ENCODE data around the gene WFDC5. TPM values are rescaled to one million over a fixed set of nuclear protein-coding genes. Genes with fewer than 3 reads are reported as not detected.

WFDC5 gene
- total RNA-seq, 2 donors from 2014 or later: not detected

DNA sequence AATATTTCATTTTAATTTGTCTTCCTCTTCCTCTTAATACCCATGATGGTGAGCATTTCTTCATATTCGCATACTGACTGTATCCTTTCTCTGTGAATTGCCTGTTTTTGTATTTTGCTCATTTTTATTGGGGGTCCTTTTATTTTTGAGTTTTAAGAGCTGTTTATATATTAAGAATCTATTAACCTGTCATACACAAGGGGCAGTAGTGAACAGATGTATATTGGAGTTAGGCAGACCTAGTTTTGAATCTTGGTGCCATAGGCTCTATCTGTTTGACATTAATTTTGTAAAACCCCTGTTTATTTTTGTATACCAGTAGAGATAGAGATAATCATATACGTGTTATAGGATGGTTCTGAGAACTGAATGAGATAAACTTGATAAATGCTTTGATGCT lies 3.1 kb upstream of the WFDC5 start:
- no peak for DNase-seq (ENCODE audit: low spot score)
- intact Hi-C loops (cut with DNase I): no loop called here

DNA sequence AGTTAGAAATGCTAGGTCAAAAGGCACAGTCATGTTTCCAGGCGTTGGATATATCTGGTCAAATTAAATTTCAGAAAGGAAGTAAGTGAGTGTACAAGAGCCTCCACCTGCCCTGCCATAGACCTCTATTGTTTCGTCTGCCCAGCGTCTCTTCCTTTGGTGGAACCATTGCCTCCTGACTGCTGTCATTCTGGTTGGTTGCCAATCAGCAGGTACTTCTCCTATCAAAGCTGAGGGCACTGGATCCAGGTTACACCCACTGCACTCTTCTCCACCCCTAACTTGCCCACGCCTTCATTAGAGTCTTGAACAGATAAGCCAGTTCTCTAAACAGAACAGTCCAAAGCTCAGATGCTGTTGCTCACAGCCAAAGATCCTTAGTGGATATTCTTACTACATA lies 2.6 kb upstream of the WFDC5 start:
- no peak for DNase-seq (ENCODE audit: low spot score)

DNA sequence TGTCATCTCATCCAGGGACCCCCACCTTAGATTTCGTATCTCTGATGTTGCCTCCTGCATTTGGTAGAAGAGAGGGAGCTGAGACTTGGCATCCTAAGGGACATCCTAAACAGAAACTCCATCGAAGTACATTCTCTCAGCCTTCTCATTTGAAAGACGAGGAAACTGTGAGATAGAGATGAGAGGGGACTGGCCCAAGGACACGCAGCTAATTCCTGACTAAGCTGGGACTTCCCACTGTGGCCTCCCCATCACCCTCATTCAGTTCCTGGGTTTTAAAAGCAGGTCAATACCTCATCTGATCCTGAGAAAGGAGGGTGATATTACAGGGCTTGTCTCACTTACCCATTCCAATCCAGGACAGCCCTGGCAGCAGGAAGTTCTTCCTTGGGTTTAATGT lies 855 bp upstream of the WFDC5 start:
- intact Hi-C loops (cut with DNase I): no loop called here
- DNase-seq (ENCODE audit: low spot score): no peak

More for the DNA sequence above, 2.6 kb upstream of the WFDC5 start:
- intact Hi-C loops (cut with DNase I): no loop called here

DNA sequence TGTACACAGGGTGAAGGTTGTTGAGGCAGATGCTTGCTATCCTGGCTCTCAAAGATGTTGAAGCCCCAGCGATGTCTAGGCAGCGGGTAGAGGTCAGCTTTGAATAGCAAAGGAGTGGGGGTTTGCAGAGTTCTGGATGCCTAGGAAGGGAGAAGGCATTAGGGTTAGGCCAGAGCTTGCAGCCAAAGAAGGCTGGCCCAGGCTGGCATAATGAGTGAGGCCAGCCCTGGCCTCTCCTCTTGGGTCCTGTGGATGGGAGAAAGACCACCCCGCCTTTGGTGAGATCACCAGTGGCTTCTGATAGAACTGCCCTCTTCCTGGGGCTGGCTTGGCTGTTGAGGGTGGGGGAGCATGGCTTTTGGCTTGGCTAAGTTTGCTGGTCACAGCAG lies 406 bp upstream of the WFDC5 start:
- intact Hi-C loops (cut with DNase I): no loop called here

DNA sequence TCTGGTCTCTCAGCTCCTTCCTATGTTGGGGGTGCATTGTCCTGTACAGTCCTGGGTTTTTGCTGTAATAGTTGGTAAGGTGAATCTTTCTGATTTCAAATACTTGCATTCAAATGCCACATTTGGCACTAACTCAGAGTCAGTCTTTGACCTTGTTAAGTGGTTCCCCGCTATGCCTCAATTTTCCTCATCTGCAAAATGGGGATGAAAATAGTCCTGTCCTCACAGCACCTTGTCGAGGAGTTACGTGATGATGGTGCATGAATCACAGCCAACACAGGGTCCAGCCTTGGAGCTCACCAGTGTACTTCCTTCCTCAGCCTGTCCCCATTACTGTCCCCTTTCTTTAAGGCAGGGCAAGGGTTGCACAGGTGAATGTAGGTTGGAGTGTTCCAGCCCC lies 1.1 kb downstream of the WFDC5 start:
- no peak for DNase-seq (ENCODE audit: low spot score)
- intact Hi-C loops (cut with DNase I): no loop called here

More for the DNA sequence above, 406 bp upstream of the WFDC5 start:
- no peak for DNase-seq (ENCODE audit: low spot score)

DNA sequence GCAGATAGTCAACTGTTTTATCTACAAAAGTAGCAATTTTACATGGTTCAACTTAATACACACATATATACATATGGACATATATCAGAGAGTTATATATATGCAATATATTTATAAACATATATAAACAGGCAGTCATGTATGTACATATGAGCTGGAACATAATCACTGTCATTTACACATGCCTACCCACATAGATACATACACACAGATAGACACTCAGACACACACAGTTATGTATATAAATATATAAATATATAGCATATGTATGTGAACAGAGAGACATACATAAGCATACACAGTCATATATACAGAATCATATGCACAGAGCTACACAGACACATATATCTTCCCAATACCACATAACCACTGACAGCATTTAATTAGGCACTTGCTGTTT lies 2.2 kb downstream of the WFDC5 start:
- DNase-seq (ENCODE audit: low spot score): no peak
- intact Hi-C loops (cut with DNase I): no loop called here

DNA sequence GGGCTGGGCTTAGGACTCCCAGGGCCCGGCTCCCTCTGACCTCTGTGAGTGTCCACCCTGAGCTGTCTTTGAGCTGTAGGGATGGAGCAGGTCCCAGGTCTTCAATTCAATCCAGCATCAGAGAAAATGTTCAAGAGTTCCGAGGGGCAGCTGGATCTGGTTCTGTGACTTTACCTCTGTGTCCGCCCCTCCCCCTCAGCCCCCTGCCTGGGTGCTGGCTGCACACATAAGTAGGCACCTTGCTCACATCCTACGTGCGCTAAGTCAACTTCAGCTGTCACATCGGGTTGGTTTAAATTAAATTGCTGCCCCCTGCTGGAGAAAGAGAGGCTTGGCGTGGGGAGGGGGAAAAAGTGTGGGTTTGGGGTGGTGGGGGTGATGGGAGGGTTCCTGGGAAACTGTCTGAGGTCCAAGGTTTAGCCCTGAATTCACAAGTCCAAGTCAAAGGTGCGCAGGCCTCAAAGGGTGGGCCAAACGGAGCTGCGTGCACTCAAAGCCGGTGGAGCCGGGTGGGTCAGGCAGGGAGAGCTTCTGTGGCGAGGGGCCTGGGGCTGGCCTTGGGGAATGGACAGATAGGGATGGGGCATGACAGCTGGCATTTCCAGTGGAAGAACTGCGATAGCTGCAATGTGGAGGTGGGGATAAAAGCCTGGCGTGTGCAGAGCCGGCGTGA lies 3.0 kb downstream of the WFDC5 start:
- intact Hi-C loops (cut with DNase I): no loop called here
- DNase-seq (ENCODE audit: low spot score): no peak

DNA sequence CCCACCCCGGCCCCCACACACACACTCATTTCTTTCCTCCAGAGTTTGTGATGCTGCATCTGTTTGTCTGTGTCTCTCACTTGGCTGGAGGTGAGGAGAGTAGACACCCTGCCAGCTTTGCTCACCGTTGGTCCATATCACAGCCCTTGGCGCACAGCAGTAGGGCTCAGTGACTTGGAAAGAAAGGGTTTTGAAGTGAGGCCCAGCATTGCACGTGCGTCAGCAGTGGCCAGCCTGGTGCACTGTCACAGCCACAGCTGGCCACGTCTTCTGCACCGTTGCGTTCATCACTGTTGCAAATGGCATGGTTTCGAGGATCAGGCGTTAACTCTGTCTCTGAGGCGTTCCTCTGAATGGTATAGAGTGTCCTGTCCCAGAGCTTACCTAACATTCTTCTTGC lies 3.7 kb downstream of the WFDC5 start:
- no peak for DNase-seq (ENCODE audit: low spot score)
- intact Hi-C loops (cut with DNase I): no loop called here

DNA sequence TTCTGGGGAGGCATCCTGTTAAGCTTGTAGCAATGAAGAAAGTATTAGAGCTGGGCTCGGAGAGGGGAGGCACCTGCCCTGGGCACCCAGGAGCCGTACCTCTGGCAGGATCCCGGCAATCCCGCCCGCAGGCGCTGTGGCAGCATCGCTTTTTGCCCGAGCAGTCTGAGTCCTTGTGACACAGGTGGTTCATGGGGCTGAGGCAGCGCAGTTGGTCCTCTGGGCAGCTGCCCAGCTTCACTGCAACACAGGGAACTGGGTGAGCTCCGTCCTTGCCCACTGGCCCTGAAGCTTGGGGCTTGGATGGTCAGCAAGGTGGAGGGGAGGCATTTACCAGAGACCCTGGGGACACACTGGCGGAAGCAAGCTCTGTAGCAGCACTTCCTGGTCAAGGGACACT lies 4.7 kb downstream of the WFDC5 start:
- intact Hi-C loops (cut with DNase I): no loop called here
- no peak for DNase-seq (ENCODE audit: low spot score)

DNA sequence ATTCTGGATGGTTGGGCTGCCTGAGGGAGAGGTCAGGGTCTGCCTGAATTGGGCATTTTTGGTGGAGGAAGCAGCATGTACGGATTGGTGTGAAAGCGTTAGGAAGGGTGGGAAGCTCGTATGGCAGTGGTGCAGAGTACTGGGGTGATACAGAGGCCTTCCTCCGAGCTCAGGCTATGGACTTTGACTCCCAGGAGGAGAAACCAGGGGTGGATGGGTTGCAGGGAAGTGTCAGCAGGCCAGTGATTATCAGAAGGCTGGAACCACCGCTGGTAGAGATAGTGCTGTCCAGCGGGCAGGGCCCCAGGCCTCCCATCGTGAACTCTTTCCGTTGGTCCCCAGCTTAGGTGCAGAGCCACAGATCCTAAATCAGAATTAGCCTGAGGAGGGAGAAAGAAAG lies 5.3 kb downstream of the WFDC5 start:
- intact Hi-C loops (cut with DNase I): no loop called here
- DNase-seq (ENCODE audit: low spot score): no peak

DNA sequence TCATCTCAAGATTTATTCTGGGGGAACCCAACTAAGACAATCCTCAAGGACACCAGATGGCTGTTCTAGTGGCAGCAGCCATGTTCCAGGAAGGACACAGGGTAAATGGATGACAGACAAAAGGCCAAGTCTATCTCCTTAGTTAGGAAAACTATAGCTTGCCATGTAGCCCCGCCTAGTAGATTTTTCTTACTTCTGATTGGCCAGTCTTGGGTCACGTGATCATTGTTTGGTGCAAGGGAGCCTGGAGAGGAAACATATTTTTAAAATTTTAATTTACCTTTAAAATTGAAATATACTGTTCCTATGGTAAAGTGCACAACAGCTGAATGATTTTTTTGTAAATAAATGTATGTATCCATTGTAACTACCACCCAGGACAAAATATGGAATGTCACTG lies 9.7 kb downstream of the WFDC5 start:
- intact Hi-C loops (cut with DNase I): no loop called here
- no peak for DNase-seq (ENCODE audit: low spot score)

DNA sequence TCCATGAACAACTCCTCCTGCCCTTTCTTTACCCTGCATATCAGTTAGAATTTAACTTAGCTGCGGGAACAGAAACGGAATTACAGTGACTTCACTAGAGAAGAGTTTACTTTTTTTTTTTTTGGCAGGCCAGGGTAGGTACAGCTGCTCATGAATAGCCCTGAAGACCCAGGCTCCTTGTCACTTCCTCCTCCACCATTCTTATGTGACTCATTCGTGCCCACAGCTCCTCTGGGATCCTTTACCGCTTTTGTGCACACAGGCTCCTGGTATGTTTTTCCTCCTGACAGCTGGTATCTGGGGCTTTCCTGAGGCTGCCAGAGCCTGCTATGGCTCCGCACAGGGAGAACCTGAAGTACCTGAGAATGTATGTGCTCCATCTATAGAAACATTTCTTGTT lies 10.2 kb downstream of the WFDC5 start:
- intact Hi-C loops (cut with DNase I): no loop called here

DNA sequence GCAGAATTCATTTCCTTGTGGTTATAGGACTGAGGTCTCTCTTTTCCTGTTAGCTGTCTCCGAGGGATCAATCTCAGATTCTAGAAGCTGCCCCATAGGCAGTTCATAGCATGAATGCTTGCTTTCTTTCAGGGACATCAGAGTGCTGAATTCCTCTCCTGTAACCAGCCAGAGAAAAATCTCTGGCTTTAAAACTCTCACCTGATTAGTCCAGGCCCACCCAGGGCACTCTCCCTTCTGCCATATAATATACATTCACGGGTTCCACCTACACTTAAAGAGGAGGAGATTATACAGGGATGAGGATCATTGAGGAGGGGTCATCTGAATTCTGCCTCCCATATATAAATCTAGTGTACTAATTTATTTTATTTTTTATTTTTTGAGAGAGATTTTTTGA lies 11.9 kb downstream of the WFDC5 start:
- DNase-seq (ENCODE audit: low spot score): no peak
- intact Hi-C loops (cut with DNase I): no loop called here

More for the DNA sequence above, 10.2 kb downstream of the WFDC5 start:
- no peak for DNase-seq (ENCODE audit: low spot score)

DNA sequence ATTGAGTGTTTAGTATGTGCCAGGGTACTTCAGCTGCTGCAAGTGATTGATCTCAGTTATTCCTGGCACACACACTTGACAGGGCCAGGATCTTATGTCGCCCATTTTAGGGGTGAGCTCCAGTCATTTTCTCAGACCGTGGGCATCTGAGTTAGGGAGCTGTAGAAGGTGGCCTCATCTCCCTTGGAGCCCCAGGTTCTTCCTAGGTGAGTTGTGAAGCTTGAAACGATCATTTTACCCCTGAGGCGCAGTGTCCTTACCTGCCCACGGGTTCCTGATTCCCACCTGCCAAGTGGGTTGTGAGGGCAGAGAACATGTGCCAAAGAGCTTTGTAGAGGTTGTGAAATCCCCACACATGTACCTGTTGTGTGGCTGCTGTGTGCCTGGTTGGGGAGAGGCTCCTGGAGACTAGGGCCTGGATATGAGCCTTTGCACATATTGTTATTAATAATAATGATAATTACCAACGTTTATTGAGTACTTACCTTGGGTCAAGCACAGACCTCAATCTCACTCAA lies 13.6 kb downstream of the WFDC5 start:
- intact Hi-C loops (cut with DNase I): no loop called here
- no peak for DNase-seq (ENCODE audit: low spot score)

DNA sequence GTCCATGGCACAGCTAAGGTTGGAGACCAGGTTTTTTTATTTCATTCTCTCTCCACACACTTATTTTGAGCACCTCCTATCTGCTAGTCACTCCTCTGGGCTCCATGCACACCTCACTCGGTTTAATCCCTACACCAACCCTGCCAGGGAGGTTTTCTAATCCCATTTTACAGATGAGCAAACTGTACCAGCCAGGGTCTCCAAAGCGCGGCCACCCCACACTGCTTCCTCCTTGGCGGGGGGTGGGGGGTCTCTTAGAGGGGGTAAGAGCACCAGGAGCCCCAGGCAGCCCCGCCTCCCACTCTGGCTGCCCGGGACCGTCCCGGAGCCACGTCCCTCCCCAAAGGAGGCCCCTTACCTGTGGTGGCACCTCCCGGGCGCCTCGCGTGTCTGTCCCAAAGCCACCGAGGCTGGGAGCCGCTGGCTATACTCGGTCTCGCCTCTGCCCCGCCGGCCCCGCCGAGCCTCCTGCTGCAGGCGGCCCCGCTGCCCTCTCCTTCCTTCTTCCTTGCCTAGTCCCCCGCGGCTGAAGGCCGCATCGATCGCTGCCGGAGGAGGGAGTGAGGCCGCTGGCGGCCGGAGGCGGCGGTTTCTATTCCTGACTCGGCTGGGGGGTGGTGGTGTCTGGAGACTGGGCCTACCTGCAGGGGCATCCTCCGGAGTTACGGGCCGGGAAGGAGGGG lies 14.3 kb downstream of the WFDC5 start, which contains the start of gene KCNS1:
TSS of gene KCNS1 (minus strand) at position 565 of the 683 bp plus-strand sequence. CDS start 1,891 bp downstream, outside the sequence.
- DNase-seq (ENCODE audit: low spot score): no peak
- intact Hi-C loops (cut with DNase I): no loop called here

DNA sequence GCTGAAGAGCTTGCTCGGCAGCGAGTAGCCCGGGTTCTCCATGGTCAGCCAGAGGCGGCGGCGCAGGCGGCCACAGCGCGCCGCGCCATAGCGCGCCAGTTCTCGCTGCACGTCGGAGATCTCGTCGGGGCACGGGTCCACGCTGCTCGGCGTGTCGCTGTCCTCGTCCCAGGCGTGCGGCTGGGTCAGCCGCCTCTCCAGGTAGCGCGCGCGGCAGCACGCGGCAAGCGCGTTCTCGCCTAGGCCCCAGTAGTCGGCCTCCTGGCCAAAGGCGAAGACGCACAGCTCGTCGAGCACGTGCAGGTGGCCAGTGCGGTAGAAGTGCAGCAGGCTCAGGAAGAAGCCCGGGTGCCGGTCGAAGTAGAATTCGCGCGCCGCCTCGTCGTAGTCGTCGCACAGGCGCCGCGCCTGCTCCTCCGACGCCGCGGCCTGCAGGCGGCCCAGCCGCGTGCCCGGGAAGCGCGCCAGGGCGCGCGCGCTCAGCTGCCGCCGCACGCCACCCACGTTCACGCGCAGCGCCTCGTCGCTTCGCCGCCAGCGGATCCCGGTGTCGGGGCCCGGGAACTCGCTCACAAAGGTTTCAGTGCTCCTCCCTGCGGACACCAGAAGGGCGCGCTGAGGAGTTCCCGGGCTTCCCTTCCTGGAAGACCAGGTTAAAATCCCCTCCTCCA lies 16.7 kb downstream of the WFDC5 start:
- DNase-seq (ENCODE audit: low spot score): no peak
- intact Hi-C loops (cut with DNase I): loop anchor here in 1 of 2 donors (2.0 kb wide), 1 partner anchor 55 kb away; no protein-coding TSS in a partner anchor

DNA sequence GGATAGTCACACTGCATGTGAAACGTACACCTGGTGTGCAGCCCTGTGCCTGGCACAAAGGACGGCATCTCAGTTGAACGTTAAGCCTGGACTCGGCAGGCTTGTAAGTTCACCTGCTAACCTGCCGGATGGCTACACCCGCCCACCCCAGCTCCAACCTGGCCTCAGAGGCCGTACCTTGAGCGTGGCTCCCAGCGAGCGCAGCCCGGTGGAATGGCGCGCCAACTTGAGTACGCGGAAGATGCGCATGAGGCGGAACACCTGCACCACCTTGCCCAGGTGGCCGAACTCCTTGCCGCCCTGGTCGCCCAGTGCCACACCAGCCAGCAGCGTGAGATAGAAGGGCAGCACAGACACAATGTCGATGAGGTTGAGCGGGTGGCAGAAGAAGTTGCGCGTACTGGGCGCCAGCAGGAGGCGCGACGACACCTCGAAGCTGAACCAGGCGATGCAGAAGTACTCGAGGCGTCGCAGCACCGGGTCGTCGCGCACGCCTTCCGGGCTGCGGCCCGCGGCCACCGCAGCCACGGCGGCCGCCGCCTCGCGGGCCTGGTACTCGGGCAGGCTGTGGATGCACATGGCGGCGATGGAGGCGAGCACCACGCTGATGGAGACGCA lies 17.4 kb downstream of the WFDC5 start:
- intact Hi-C loops (cut with DNase I): loop anchor here in 1 of 2 donors (2.0 kb wide), 1 partner anchor 55 kb away; no protein-coding TSS in a partner anchor

DNA sequence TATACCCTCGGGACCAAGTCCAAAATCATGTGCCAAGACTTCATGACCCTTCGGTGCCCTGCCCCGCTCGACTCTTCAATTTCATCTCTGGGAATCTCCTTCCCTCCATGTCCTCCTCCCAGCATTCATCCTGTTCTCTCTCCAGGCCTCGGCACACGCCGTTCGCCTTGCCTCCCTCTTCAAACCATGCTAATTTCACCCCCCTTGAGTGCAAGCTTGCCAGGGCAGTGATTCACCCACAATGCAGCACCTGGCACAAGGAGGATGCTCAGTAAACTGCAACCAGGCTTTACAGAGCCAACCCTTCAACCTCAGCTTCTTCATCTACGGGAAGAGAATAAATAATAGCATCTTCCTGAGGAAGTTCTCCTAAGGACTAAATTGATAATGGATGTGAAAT lies 18.2 kb downstream of the WFDC5 start:
- DNase-seq (ENCODE audit: low spot score): no peak
- intact Hi-C loops (cut with DNase I): no loop called here

More for the DNA sequence above, 17.4 kb downstream of the WFDC5 start:
- DNase-seq (ENCODE audit: low spot score): no peak

DNA sequence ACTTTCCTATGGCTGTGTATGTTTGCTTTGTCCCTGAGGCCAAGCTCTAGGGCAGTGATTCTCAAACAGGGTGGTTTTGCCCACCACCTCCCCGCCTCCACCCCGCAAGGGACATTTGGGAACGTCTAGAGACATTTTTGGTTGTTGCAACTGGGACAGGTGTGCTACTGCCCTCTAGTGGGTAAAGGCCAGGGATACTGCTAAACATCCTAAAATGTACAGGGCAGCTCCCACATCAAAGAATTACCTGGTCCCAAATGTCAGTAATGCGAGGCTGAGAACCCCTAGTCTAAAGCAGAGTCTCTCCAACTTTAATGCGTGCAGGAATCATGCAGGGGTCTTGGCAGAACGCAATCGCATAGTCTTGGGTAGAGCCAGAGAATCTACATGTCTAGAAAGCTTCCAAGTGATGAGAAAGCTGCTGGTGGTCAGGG lies 19.2 kb downstream of the WFDC5 start:
- intact Hi-C loops (cut with DNase I): no loop called here
- DNase-seq (ENCODE audit: low spot score): no peak

Measured in posterior vena cava (tissue), 2 donors.